Glomerular endothelial cell (primary cell): ENCODE data around the gene RAP2A. TPM values are rescaled to one million over a fixed set of nuclear protein-coding genes. Genes with fewer than 3 reads are reported as not detected.
A peak's percentile ranks its signal among the peaks of the same experiment; 100 is the strongest.

Source experiments
- DNase-seq: peaks from one replicate; pipeline ENCODE4 v3.0.0-alpha.2; 2011; ENCODE audit warnings: low read depth, low spot score; ENCODE audit errors: extremely low read depth
- total RNA-seq: library from RNA; depleted of rRNA; stranded (reverse); fragments of >200 nt; gene quantifications from 2 replicates; pipeline ENCODE4 v1.2.3, GENCODE V29; 2015

RAP2A gene
- 40.0 and 47.9 TPM in 2 replicates for total RNA-seq

DNA sequence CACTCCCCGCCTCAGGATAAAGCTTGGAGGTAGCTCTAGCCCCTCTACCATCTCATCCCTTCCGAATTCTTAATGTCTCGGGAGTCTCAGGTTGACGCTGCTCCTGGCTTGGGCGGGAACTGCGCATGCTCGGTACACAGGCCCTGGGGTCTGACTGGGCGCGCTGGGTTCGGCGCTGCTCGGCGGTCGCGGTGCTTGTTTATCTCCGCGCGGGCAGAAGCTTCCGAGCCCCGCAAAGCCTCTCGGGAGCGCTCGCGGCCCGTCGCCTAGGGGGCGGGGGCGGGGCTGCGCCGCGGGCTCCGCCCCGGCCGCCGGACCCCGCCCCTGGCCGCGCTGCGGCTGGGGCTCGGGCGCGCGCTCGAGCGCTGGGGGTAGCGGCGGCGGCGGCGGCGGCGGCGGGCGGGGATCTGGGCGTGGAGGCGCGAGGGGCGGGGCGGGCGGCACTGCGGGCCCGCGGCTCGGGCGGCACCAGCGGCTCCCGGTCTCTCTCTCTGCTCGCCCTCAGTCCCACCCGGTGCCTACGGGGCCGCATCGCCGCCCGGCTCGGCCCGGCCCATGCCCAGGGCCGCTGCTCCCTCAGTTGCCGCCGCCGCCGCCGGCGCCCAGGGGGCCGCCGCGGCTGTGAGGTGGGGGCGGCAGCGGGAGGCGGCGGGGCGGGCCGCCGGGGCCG, at the start of gene RAP2A:
TSS of gene RAP2A (plus strand) at position 443 of the 670 bp plus-strand sequence. CDS start 302 bp downstream, outside the sequence.
- DNase-seq = peak; percentile 52

DNA sequence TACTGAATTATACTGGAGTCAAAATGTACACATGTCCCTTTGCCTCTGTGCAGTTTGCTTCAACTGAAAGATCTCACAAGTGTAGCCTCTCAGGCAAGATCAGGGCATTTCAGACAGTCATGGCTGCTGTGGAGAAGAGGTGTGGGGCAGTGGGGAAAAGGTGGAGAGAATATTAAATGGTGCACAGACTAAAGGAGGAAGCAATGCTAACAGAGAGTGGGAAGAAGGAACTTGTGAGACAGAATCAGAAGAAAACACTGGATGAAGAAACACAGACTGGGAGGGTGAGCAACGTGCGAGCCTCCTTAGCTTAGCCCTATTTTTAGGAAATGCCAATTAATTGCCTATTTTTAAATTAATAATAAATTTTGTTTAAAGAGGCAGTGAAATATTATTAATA, 49.6 kb upstream of the RAP2A start:
- DNase-seq = no peak

DNA sequence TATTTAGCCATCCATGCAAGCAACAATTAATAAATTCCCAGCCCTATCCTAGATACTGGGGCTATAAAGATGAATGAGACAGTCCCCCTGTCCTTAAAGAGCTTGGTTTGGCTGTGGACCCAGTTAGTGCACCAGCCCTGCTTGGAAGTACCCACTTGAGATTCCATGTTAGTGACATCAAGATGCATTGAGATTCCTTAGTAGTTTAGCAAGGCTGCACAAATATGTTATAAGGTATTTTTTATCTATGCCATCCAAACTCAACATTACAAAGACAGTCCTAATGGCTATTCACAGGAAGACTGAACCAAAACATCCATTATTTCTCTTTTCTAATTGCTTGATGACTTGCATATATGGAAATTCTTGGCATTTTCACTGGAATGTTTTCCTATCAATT, 48.8 kb upstream of the RAP2A start:
- no peak for DNase-seq

- no peak for DNase-seq
Measured at GRCh38 chr13:97385854-97386253, 48.1 kb upstream of the RAP2A start.

GRCh38 chr13:97386801-97387484, 47.0 kb upstream of the RAP2A start:
- DNase-seq = no peak

DNA sequence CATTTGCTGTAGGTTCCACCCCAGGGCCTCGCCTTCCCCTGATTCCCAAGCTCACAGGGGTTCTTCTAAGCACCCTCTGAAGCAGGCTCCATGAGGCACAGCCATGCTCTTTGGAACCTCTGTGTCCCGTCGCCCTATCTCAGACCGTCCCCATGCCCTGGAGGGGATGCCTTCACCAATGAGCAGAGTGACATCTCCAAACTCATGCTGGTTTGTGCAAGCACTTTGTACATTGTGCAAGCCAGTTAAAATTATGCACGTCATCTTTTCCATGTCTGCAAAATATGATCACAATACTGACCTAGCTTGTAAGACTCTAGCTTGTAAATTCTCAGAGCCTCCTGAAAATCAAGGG, 46.5 kb upstream of the RAP2A start:
- DNase-seq = no peak

- no peak for DNase-seq
Measured at GRCh38 chr13:97387890-97388289, 46.1 kb upstream of the RAP2A start.

GRCh38 chr13:97388373-97388772, 45.6 kb upstream of the RAP2A start:
- DNase-seq = no peak

- no peak for DNase-seq
Measured at GRCh38 chr13:97390941-97391600, 42.9 kb upstream of the RAP2A start.

GRCh38 chr13:97392020-97392419, 41.9 kb upstream of the RAP2A start:
- DNase-seq = no peak

DNA sequence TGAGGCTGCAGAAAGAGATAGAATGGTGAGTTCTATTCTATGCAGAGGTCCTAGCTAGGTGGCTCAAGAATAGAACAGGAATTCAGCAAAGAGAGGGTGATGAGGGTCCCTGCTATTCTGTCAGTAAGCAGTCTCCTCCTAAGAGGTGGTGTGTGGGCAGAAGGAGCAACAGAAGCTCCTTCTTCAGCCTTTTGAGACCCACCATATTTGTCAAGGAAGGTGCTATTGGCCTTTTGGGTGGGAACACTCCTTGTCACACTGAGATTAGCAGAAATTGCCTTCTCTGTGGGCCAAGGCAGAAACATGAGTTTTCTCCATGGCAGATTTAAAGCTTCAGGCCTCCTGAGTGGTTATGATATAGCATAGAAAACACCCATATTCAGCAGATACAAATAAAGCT, 39.4 kb upstream of the RAP2A start:
- DNase-seq = no peak

- no peak for DNase-seq
Measured at GRCh38 chr13:97395447-97396136, 38.4 kb upstream of the RAP2A start.

DNA sequence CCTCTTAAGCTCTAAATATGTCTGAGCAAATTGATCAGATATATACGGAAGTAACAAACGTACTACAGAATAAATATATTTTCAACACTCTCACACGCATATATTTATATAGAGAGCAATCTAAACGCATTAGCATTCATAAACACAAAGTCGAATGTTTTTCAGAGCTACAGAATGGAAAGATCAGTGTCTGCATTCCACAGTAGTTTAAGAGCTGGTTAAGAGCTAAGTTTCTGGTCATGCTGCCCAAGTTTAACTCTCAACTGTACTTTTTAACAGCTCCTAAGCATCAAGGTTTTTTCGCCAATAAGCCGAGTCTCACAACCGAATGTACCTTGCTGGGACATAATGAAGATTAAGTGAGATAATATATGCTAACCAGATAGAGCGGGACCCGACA, 36.7 kb upstream of the RAP2A start:
- no peak for DNase-seq

DNA sequence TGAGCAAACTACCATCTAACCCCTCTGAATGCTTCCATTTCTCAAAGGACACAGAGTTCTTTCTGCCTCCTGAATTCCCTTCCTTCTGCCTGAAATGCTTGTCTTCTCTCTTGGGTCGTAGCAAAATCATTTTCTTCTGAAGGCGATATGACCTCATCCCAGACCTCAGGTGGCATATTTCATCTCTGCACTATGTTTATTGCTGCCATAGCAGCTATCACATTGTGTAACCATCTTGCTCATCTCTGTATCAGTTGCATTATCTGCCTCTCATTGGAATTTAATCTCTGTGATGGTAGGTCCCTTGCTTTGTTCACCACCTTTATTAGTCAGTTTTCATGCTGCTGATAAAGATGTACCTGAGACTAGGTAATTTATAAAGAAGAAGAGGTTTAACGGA, 32.5 kb upstream of the RAP2A start:
- DNase-seq = no peak

DNA sequence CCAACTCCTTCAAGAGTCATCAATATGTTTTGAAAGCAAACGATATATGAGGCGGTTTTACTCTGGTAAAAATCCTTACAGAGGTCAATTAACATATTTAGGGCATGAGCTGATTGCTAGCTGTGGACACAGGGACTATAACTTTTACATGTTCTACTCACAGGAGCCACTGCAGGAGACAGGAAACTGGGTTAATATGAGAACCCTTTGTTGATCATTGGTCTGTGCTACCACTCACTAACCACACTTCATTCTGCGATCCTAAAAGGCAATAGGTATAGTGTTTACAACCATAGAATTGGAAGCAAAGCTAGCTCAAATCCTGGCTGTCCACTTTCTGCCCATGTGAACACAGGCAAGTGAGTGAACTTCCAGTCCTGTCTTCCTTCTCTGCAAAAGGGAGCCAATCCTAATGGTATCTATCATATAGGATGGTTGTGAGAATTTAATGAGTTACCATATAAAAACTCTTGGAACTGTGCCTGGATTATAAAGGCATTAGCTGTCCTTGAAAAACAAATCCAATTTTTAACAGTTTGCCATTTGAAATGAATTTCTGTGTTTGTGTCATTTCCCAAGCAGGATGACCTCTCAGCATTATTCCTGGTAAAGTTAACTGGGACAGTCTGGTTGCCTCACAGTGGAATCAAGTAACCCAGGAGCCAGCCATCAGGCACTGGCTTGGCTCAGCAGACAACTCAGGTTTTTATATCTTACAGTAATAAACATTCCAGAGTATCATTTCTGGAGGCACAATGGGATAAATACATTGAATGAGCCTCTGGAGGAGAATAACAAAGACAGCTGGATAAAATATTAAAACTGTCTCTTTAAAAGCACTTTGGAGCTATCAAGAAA, 29.8 kb upstream of the RAP2A start:
- DNase-seq = no peak

DNA sequence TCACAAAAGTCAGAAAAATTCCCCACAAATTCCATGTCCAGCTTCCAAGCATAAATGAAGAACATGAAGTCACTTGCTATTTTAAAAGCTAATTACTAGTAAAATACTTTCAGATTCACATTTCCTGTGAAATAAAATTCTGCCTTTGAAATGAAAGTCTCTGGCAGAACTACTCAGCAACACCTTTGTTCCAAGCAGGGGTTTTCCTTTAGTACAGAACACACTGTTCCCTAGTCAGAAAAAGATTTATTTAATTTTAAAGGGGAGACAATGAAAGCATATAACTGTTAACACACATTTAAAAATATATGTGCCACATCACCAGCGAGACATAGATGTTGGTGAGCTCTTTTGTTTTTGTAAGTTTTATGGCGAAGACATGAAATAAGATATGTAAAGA, 26.4 kb upstream of the RAP2A start:
- DNase-seq = no peak

DNA sequence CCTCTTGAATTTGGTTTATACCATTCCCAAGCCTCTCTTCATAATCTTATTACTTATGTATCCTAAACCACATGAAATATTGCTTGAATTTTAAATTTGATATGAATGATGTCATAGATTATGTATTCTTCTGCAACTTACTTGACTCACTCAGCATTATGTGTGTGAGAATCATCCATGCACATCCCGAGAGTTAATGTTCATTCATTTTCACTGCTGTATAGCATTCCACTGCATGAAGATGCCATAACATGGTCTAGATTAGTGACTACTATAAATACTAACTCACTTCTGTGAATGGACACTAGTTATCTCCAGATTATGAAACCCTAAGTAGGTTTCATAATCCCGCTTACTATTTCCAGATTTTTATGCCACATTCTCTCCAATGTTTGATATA, 25.0 kb upstream of the RAP2A start:
- no peak for DNase-seq

GRCh38 chr13:97411984-97412383, 22.0 kb upstream of the RAP2A start:
- no peak for DNase-seq

- no peak for DNase-seq
Measured at GRCh38 chr13:97413694-97414093, 20.3 kb upstream of the RAP2A start.

DNA sequence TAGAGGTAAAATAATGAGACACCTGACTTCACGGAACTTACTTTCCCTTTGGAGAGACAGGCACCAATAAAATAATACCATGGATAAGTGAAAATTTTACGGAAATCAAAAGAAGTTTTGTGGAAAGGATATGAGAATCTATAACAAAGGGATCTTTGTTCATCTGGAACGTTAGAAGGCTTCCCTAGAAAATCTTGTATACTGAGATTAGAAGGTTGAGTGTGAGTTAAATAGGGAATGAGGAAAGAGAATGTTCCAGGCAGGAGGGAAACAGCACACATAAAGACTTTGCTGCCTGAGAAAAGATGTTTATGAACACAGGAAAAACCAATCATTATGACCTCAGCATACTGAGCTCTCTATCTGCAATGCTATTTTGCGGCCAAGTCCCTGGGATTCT, 19.6 kb upstream of the RAP2A start:
- no peak for DNase-seq

DNA sequence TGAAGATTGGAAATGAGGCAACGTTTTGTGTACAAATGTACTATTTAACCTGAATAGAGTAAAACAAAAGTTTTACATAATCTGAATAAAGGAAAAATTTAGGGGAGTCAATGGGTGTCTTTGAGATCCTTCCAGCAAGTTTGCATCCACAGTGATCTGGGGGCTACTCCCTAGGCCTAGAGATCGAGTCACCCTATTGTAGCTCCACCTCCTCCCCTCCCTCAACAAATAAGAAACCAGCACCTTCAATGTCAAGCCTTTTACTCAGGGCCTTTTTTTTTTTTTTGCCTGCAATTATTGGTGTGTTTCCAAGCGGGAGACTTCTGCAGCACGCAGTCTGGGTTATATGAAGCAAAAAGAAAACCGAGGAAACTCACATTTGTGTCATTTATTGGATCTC, 16.3 kb upstream of the RAP2A start:
- DNase-seq = no peak
